Upper lobe of left lung (tissue), 6 donors: Measurements from ENCODE around the gene HECA. TPM values are rescaled to one million over a fixed set of nuclear protein-coding genes. Genes with fewer than 3 reads are reported as not detected.
"Not testable (repeated sequence)": the region's sequence is repeated elsewhere in the genome, so short reads cannot be mapped to it uniquely, and the experiment has no call there.

Experiments
- ATAC-seq, 2 donors: fragments of 200-7000 bp; cut with Tn5 transposase; one replicate each; pipeline ENCODE4 v1.9.1; 2022; ENCODE audit warnings: mild to moderate bottlenecking in 2 of 2, moderate library complexity in 2 of 2; ENCODE audit not compliant: low FRiP score in 2 of 2
- DNase-seq, 2 donors: peaks; one replicate each; pipeline ENCODE4 v3.0.0-alpha.2; 2019 to 2020
- H3K27ac ChIP-seq, 4 donors: fragments of 200-600 bp; sonication (generic); one replicate each; pipeline ENCODE4 v1.5.1; 2016 to 2019
- H3K27me3 ChIP-seq, 4 donors: fragments of 200-600 bp; sonication (generic); one replicate each; pipeline ENCODE4 v1.5.1; 2017 to 2019
- H3K36me3 ChIP-seq, 4 donors: fragments of 200-600 bp; sonication (generic); one replicate each; pipeline ENCODE4 v1.5.1; 2016 to 2019
- H3K4me1 ChIP-seq, 4 donors: fragments of 200-600 bp; sonication (generic); one replicate each; pipeline ENCODE4 v1.5.1; 2018 to 2019
- H3K4me3 ChIP-seq, 4 donors: fragments of 200-600 bp; sonication (generic); one replicate each; pipeline ENCODE4 v1.5.1; 2017 to 2019; ENCODE audit warnings: mild to moderate bottlenecking in 2 of 4, moderate library complexity in 1 of 4
- H3K9me3 ChIP-seq, 4 donors: fragments of 200-600 bp; sonication (generic); one replicate each; pipeline ENCODE4 v1.5.1; 2018 to 2019
- EP300 ChIP-seq, 4 donors: sonication (generic); formaldehyde crosslinking; IDR thresholded peaks; one replicate each; pipeline ENCODE4 v1.5.1; 2017; ENCODE audit warnings: antibody characterized with exemption in 4 of 4, control low read depth in 2 of 4
- POLR2A ChIP-seq, 4 donors: fragments of 450-650 bp; IDR thresholded peaks; one replicate each; pipeline ENCODE4 v1.5.1; 2016 to 2017; ENCODE audit warnings: antibody characterized with exemption in 4 of 4, mild to moderate bottlenecking in 2 of 4
- POLR2AphosphoS5 ChIP-seq, 2 donors: sonication (generic); formaldehyde crosslinking; IDR thresholded peaks; one replicate each; pipeline ENCODE4 v1.5.1; 2017; ENCODE audit warnings: antibody characterized with exemption in 2 of 2
- WGBS, 2 donors: methylation state at CpG; one replicate each; pipeline ENCODE4 v1.1.5; 2017 to 2018; 5-methylcytosine and 5-hydroxymethylcytosine counted together
- total RNA-seq, 6 donors: library from RNA; depleted of rRNA in 4 of 6; stranded (reverse); fragments of >200 nt in 4 of 6; gene quantifications; one replicate each; pipeline versions ENCODE4 v1.1.0 to v1.2.1, GENCODE V29; 2016 to 2021
- TF ChIP-seq, protein P1 (sequence below), 6 experiments: fragments of 450-650 bp in 4 of 6; fragments of 200-600 bp in 2 of 6; sonication (generic) in 2 of 6; IDR thresholded peaks; one replicate each; pipeline ENCODE4 v1.5.1; 2016 to 2019; ENCODE audit warnings: antibody characterized with exemption in 6 of 6
- donor health status: DM: no; HTN: no; CAD: no; lungs with moderate emphysema.
- donor health status: DM: no; HTN: yes; CAD: no; lungs with severe emphysema.

Gene HECA
- total RNA-seq, 6 donors from 2014 or later, result 34.4 to 57.6 (median 41.2) TPM

DNA sequence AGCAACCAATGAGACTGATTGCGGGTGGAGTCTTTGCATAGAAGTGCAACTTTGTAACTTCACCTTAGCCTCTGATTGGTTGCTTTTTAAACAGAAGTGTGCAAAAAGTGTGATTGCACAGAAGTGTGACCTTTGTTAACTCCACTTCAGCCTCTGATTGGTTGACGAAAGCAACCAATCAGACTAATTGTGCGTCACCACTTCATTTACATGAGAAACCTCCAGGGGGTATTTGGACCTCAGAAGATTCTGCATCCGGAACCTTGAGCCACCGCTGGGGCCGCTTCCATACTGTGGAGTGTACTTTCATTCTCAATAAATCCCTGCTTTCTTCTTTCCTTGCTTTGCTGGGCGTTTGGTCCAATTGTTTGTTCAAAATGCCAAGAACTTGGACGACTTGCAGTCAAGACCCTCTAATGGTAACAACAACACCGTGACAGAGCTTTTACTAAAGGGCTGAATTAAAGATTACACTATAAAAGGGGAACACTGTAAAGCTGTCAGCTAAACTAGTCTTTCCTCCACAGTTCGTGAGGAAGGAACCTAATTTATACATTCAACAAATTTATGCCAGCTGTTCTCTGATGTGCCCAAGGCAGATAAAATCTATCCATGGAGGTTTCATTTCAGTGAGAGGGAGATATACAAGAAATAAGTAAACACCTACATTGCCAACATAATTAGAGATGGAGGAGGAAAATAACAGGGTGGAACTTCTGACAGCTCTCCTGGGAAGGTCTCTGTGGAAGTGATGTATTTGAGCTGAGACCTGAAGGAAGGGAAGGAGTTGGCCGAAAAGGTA is 1.4 kb upstream of the HECA start:
- Histone ChIP-seq H3K4me1 (peaks cover 17 to 30% (median 24%) of the 10 kb centered on the region in 4 donors), H3K27me3 (no peaks in the 10 kb centered on the region), H3K27ac (peak overlapping the region; percentile 55 to 98 (median 88)), H3K36me3 (no peaks in the 10 kb centered on the region), H3K9me3 (no peaks in the 10 kb centered on the region), H3K4me3 (no peak overlapping the region)
- ATAC-seq (no peak), DNase-seq (no peak)
- 61 to 64% methylated on average over 11 of the region's 11 CpGs for WGBS, 2 donors
- TF ChIP-seq POLR2AphosphoS5 (IDR thresholded peaks at IDR 0.05), result no peak
- TF ChIP-seq, protein P1, sequence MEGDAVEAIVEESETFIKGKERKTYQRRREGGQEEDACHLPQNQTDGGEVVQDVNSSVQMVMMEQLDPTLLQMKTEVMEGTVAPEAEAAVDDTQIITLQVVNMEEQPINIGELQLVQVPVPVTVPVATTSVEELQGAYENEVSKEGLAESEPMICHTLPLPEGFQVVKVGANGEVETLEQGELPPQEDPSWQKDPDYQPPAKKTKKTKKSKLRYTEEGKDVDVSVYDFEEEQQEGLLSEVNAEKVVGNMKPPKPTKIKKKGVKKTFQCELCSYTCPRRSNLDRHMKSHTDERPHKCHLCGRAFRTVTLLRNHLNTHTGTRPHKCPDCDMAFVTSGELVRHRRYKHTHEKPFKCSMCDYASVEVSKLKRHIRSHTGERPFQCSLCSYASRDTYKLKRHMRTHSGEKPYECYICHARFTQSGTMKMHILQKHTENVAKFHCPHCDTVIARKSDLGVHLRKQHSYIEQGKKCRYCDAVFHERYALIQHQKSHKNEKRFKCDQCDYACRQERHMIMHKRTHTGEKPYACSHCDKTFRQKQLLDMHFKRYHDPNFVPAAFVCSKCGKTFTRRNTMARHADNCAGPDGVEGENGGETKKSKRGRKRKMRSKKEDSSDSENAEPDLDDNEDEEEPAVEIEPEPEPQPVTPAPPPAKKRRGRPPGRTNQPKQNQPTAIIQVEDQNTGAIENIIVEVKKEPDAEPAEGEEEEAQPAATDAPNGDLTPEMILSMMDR (IDR thresholded peaks at IDR 0.05), result no peak
- no peak for TF ChIP-seq EP300 (IDR thresholded peaks at IDR 0.05)
- TF ChIP-seq POLR2A (IDR thresholded peaks at IDR 0.05), result no peak

DNA sequence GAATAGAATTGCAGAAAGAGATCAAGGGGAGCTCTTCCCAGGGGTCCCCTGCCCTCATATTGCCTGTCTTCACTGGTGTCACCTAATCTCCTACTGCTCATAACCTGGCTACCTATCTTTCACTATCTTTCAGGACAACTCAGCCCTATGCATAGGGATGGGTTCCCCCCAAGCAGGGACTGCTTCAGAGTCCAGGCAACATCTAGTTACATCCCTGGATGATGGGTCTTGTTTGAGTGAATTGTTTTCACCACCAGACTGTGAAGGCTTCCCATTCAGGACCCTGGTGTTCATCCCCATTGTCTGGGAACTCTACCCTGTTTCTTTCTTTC is 850 bp upstream of the HECA start:
- ATAC-seq (no peak), DNase-seq (no peak)
- Histone ChIP-seq H3K36me3 (no peaks in the 10 kb centered on the region), H3K9me3 (no peaks in the 10 kb centered on the region), H3K27me3 (no peaks in the 10 kb centered on the region), H3K4me3 (no peak overlapping the region), H3K27ac (peak overlapping the region; percentile 55 to 98 (median 88)), H3K4me1 (peaks cover 23 to 36% (median 27%) of the 10 kb centered on the region in 4 donors)
- TF ChIP-seq, protein P1 (IDR thresholded peaks at IDR 0.05), result no peak
- TF ChIP-seq POLR2AphosphoS5 (IDR thresholded peaks at IDR 0.05), result no peak
- no peak for TF ChIP-seq POLR2A (IDR thresholded peaks at IDR 0.05)
- TF ChIP-seq EP300 (IDR thresholded peaks at IDR 0.05), result no peak

DNA sequence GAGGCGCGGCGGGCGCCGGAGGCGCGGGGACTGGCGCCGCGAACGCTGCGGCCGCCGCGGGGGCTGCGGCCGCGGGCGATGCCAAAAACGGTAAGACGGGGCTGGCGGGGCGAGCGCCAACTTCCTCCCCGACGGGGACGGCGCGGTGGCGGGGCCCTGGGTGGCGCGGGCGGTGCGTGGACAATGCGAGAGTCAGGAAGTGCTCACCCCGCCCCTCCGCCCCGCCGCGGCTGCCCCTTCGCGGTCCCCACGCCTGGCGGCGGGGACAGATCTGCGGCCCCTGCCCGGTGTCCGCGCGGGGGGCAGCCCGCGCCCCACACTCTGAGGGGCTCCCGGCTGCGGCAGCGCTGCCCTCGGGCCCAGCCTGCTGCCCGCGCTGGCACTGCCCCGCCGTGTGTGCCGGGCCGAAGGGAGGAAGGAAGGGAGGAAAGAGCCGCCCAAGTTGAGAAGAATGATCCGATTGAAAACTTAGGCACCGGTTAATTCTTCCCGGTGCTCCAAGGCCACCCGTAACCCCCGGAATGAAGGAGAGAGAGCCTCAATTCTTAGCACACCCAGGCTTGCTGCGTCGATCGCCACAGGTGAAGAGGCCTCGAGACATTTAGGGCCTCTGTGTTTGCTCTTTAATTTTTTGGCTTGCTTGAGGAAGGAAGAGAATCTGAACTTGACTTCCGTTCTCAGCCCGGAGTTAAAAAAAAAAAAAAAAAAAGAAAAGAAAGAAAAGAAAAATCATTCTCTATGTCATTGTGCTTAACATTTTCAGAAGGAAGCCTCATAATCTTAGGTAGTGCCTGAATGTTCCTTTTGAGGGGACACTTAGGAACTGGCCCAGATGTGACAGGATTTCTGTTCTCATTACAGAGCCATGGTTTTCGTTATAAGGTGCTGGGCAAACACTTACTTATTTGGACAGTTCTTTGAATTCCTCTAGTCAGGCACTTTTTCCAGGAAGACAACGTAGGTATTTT is 982 bp downstream of the HECA start:
- peak; percentile 72 to 96 for DNase-seq
- H3K4me1 ChIP-seq, result peaks cover 29 to 46% (median 36%) of the 10 kb centered on the region in 4 donors
- H3K9me3 ChIP-seq, result no peaks in the 10 kb centered on the region
- peak in 1 of 2 donors; percentile 74 for ATAC-seq
- TF ChIP-seq POLR2A (IDR thresholded peaks at IDR 0.05), result peak in 1 of 4 donors; percentile 51
- no peak for TF ChIP-seq EP300 (IDR thresholded peaks at IDR 0.05)
- TF ChIP-seq, protein P1 (IDR thresholded peaks at IDR 0.05), result peak in 3 of 6 experiments; percentile 36 to 44 (median 43)
- TF ChIP-seq POLR2AphosphoS5 (IDR thresholded peaks at IDR 0.05), result peak in 1 of 2 donors; percentile 4
- WGBS, 2 donors, result 0 to 1% methylated on average over 12 to 49 of the region's 76 CpGs
- H3K4me3 ChIP-seq, result peak overlapping the region; percentile 48 to 87 (median 79)
- no peaks in the 10 kb centered on the region for H3K36me3 ChIP-seq
- no peaks in the 10 kb centered on the region for H3K27me3 ChIP-seq
- H3K27ac ChIP-seq, result peak overlapping the region; percentile 93 to 98 (median 96)

DNA sequence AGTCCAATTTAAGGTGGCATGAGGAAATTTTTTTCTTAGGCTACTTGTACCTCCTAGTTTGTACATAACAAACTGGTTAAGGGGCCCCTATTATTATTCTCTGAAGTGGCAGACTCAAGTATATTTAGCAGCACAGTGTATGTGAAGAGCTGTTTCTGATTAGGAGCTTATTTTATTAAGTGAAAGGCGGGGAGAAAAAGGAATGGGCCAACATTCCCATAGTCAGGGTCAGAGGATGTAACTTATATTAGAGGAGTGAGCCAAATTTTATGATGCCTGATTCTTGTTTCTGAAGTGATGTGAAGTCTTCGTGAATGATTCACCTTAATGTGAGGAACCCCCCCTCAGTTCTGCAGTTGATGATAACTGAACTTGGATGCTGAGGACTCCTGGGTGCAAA is 2.8 kb downstream of the HECA start:
- DNase-seq (no peak), ATAC-seq (no peak)
- TF ChIP-seq EP300 (IDR thresholded peaks at IDR 0.05) (no peak), POLR2A (IDR thresholded peaks at IDR 0.05) (no peak), POLR2AphosphoS5 (IDR thresholded peaks at IDR 0.05) (no peak)
- TF ChIP-seq, protein P1 (IDR thresholded peaks at IDR 0.05), result no peak
- H3K4me1 ChIP-seq, result peaks cover 29 to 54% (median 36%) of the 10 kb centered on the region in 4 donors
- no peak overlapping the region for H3K27ac ChIP-seq
- H3K9me3 ChIP-seq, result no peaks in the 10 kb centered on the region
- 60 to 63% methylated on average over 2 of the region's 2 CpGs for WGBS, 2 donors
- H3K4me3 ChIP-seq, result peak overlapping the region in 2 of 4 donors; percentile 86 to 87
- H3K36me3 ChIP-seq, result no peaks in the 10 kb centered on the region
- no peaks in the 10 kb centered on the region for H3K27me3 ChIP-seq

DNA sequence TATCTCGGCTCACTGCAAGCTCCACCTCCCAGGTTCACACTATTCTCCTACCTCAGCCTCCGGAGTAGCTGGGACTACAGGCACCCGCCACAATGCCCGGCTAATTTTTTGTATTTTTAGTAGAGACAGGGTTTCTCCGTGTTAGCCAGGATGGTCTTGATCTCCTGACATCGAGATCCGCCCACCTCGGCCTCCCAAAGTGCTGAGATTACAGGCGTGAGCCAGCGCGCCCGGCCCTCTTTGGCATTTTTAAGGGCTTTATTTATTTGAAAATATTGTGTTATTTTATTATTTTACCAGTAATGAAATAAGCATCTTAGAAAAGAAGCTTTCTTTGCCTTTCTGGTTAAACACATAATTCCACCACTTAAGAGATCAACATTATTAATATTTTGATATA is 6.0 kb downstream of the HECA start:
- peaks cover 42 to 75% (median 52%) of the 10 kb centered on the region in 4 donors for H3K4me1 ChIP-seq
- 91 to 94% methylated on average over 12 of the region's 12 CpGs for WGBS, 2 donors
- not testable (repeated sequence) for ATAC-seq

More for the DNA sequence above, 6.0 kb downstream of the HECA start:
- not testable (repeated sequence) for DNase-seq, H3K9me3 ChIP-seq, H3K36me3 ChIP-seq, H3K27me3 ChIP-seq, H3K4me3 ChIP-seq, H3K27ac ChIP-seq
